Glutamatergic neuron (in vitro differentiated cells): Measurements from ENCODE around the gene TTI1. TPM values are rescaled to one million over a fixed set of nuclear protein-coding genes. Genes with fewer than 3 reads are reported as not detected.
"Not testable (repeated sequence)": the region's sequence is repeated elsewhere in the genome, so short reads cannot be mapped to it uniquely, and the experiment has no call there.

Source experiments
- DNase-seq: peaks from one replicate; pipeline ENCODE4 v3.0.0; 2022
- H3K27ac Mint-ChIP-seq: one replicate; pipeline ENCODE4 v1.8.0; 2020; ENCODE audit warnings: mild to moderate bottlenecking, mixed read lengths, inconsistent platforms; ENCODE audit not compliant: unreplicated experiment
- H3K27me3 Mint-ChIP-seq: one replicate; pipeline ENCODE4 v1.8.0; 2020; ENCODE audit warnings: mild to moderate bottlenecking, moderate library complexity, mixed read lengths, inconsistent platforms; ENCODE audit not compliant: unreplicated experiment
- H3K36me3 Mint-ChIP-seq: one replicate; pipeline ENCODE4 v1.8.0; 2020; ENCODE audit warnings: mild to moderate bottlenecking, mixed read lengths, inconsistent platforms; ENCODE audit not compliant: unreplicated experiment
- H3K4me1 Mint-ChIP-seq: one replicate; pipeline ENCODE4 v1.8.0; 2020; ENCODE audit warnings: mild to moderate bottlenecking, low read depth, mixed read lengths, inconsistent platforms; ENCODE audit not compliant: unreplicated experiment
- H3K4me3 Mint-ChIP-seq: one replicate; pipeline ENCODE4 v1.8.0; 2020; ENCODE audit warnings: mild to moderate bottlenecking, mixed read lengths, inconsistent platforms; ENCODE audit not compliant: unreplicated experiment
- H3K9me3 Mint-ChIP-seq: one replicate; pipeline ENCODE4 v1.8.0; 2020; ENCODE audit warnings: mild to moderate bottlenecking, moderate library complexity, mixed read lengths, inconsistent platforms; ENCODE audit not compliant: unreplicated experiment
- total RNA-seq: library from RNA; stranded (reverse); fragmentation: NEBNext Ultra II Directional; extraction: Animal tissue kit (Norgen Biotek cat#: 25700); gene quantifications from one replicate; pipeline ENCODE4 v1.2.1, GENCODE V29; 2021; ENCODE audit not compliant: unreplicated experiment
- TF ChIP-seq, protein P1 (sequence below): fragments of 200-600 bp; sonication (generic); IDR thresholded peaks from one replicate; pipeline ENCODE4 v1.5.0; 2021; ENCODE audit not compliant: partially characterized antibody, unreplicated experiment

TTI1 gene
- total RNA-seq, 1 donor from 2014 or later = 22.9 TPM

DNA sequence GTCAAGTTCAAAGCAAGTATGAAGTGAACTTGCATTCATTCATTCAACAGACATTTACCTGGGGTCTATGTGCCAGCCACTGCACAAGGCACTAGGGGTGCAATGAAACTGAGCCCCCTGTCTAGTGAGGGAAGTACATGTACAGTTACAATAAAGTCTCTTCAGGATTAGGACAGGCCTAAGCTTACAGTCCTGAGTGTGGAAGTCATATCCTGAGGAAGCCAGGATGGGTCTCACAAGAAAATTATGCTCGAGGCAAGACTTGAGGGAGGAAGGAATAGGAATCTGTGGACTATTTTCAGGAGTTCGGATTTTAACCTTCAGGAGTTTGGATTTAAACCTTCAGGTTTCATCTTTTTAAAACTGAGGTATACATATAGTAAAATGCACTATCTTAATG is 19.4 kb downstream of the TTI1 start:
- H3K36me3 Mint-ChIP-seq = peaks cover 12% of the 10 kb centered on the region
- H3K27ac Mint-ChIP-seq = no peak overlapping the region
- H3K9me3 Mint-ChIP-seq = peaks cover 2% of the 10 kb centered on the region
- no peak for DNase-seq
- TF ChIP-seq, protein P1, sequence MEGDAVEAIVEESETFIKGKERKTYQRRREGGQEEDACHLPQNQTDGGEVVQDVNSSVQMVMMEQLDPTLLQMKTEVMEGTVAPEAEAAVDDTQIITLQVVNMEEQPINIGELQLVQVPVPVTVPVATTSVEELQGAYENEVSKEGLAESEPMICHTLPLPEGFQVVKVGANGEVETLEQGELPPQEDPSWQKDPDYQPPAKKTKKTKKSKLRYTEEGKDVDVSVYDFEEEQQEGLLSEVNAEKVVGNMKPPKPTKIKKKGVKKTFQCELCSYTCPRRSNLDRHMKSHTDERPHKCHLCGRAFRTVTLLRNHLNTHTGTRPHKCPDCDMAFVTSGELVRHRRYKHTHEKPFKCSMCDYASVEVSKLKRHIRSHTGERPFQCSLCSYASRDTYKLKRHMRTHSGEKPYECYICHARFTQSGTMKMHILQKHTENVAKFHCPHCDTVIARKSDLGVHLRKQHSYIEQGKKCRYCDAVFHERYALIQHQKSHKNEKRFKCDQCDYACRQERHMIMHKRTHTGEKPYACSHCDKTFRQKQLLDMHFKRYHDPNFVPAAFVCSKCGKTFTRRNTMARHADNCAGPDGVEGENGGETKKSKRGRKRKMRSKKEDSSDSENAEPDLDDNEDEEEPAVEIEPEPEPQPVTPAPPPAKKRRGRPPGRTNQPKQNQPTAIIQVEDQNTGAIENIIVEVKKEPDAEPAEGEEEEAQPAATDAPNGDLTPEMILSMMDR = no peak
- no peak overlapping the region for H3K4me3 Mint-ChIP-seq
- H3K27me3 Mint-ChIP-seq = no peaks in the 10 kb centered on the region
- H3K4me1 Mint-ChIP-seq = peaks cover 1% of the 10 kb centered on the region

DNA sequence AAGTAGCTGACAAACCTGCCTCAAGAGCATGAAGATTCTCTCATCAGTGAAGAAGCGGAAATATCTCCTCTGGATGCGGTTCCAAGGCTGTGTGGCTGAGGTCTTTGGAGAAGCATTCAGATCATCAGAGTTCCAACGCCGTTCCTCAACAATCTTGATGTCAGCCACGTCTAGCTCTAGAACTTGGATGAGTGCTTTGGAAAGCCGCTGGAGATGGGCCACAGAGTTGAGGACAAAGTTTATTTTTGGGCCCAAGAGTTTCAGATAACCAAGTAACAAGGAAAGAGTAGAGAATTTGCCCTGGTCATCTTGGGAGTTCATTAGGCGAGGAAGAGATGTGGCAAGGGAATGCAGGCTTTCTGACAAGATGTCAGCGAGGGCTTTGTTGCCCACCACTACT is 20.9 kb downstream of the TTI1 start:
- no peak overlapping the region for H3K4me3 Mint-ChIP-seq

DNA sequence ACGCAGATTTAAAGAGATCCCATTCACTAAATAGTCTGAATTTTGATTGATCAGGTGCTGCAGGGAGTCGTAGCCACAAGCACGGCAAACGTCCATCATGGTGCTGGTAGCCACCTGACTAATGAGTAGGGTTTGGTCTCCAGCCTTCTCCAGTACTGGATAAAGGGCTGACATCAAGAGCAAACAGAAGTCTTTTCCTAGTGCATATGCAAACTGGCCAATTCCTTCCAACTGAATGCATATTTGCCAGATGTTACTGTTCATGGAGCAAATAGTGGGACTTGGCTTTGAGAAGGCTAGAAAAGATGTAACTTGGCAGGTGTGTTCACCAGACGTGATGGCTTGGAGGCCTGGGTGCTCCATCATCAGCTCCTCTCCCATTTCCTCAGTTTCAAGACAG is 21.6 kb downstream of the TTI1 start:
- no peaks in the 10 kb centered on the region for H3K36me3 Mint-ChIP-seq

More for the DNA sequence above, 20.9 kb downstream of the TTI1 start:
- peaks cover 5% of the 10 kb centered on the region for H3K9me3 Mint-ChIP-seq
- H3K4me1 Mint-ChIP-seq = peaks cover 7% of the 10 kb centered on the region
- no peak overlapping the region for H3K27ac Mint-ChIP-seq
- TF ChIP-seq, protein P1 = no peak
- H3K36me3 Mint-ChIP-seq = peaks cover 5% of the 10 kb centered on the region
- H3K27me3 Mint-ChIP-seq = peaks cover 3% of the 10 kb centered on the region
- no peak for DNase-seq

DNA sequence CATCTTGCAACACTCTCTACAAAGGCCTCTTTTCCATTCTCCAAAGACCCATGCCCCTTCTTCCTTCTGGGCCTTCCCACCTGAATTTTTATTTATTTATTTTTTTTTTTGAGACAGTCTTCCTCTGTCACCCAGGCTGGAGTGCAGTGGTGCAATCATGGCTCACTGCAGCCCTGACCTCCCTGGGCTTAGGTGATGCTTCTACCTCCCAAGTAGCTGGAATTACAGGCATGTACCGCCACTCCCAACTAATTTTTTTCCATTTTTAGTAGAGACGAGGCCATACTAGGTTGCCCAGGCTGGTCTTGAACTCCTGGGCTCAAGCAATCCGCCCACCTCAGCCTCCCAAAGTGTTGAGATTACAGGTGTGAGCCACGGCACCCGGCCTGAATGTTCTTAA is 23.8 kb downstream of the TTI1 start:
- H3K27me3 Mint-ChIP-seq, DNase-seq: not testable (repeated sequence)

More for the DNA sequence above, 21.6 kb downstream of the TTI1 start:
- Mint-ChIP-seq H3K4me3 (no peak overlapping the region), H3K9me3 (peaks cover 5% of the 10 kb centered on the region), H3K27me3 (peaks cover 5% of the 10 kb centered on the region), H3K27ac (no peak overlapping the region), H3K4me1 (peaks cover 12% of the 10 kb centered on the region)
- no peak for DNase-seq
- TF ChIP-seq, protein P1 = no peak

DNA sequence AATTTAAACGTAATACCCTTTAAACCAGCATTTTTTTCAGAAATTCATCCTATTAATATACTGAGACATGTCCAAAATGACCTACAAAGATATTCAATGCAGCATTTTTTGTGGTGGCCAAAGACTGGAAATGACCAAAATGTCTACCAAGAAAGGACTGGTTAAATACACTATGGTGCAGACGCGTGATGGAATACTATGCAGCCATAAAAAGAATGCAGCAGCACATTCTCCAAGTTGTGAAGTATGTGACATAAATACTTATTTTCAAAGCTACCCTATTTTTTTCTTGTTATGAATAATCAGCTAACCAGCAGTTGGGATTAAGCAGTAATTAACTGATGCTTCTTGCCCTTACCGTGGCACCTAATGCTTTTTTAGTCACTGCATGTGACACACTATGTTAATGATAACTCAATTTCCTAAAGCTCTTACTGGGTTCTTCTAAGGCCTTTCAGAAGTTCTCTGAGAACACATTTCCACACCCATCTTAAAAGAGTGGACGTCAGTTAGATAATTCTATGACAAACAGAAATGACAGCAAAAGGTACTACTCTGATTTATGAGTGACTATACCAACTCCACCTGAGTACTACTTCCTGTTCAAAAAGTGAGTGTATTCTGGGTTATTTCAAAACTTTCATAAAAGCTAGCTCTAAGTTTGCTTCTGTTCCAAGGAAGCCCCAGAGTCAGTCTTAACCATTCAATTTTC is 24.9 kb downstream of the TTI1 start:
- Mint-ChIP-seq H3K27ac (peak overlapping the region; percentile 85), H3K4me1 (peaks cover 25% of the 10 kb centered on the region), H3K4me3 (no peak overlapping the region), H3K27me3 (peaks cover 5% of the 10 kb centered on the region), H3K9me3 (peaks cover 3% of the 10 kb centered on the region), H3K36me3 (no peaks in the 10 kb centered on the region)
- DNase-seq = no peak
- TF ChIP-seq, protein P1 = no peak

More for the DNA sequence above, 23.8 kb downstream of the TTI1 start:
- H3K9me3 Mint-ChIP-seq, H3K4me3 Mint-ChIP-seq, H3K36me3 Mint-ChIP-seq, H3K27ac Mint-ChIP-seq: not testable (repeated sequence)
- H3K4me1 Mint-ChIP-seq = peaks cover 25% of the 10 kb centered on the region
